H9 (cell line): ENCODE measurements around the gene RNPEPL1. TPM values are rescaled to one million over a fixed set of nuclear protein-coding genes. Genes with fewer than 3 reads are reported as not detected.
A peak's percentile ranks its signal among the peaks of the same experiment; 100 is the strongest.

Source experiments
- DNase-seq: peaks from one replicate; pipeline ENCODE4 v3.0.0-alpha.2; 2017
- H2AFZ ChIP-seq: one replicate; pipeline ENCODE4 v1.6.1; 2013; ENCODE audit warnings: mild to moderate bottlenecking, low read length, control low read depth, moderate library complexity
- H2AK5ac ChIP-seq: 2 replicates; pipeline ENCODE4 v1.6.1; 2013; ENCODE audit warnings: low read length, control low read depth, mixed read lengths; ENCODE audit not compliant: insufficient read length
- H2BK120ac ChIP-seq: one replicate; pipeline ENCODE4 v1.6.1; 2013; ENCODE audit warnings: low read depth, mild to moderate bottlenecking, low read length, control low read depth, inconsistent platforms; ENCODE audit not compliant: poor library complexity, severe bottlenecking
- H2BK12ac ChIP-seq: 2 replicates; pipeline ENCODE4 v1.6.1; 2013; ENCODE audit warnings: low read length, control low read depth, mixed read lengths, low read depth; ENCODE audit not compliant: insufficient read length
- H2BK15ac ChIP-seq: 2 replicates; pipeline ENCODE4 v1.6.1; 2013; ENCODE audit warnings: low read depth, low read length, control low read depth
- H2BK20ac ChIP-seq: one replicate; pipeline ENCODE4 v1.6.1; 2013; ENCODE audit warnings: low read depth, mild to moderate bottlenecking, low read length, control low read depth, inconsistent platforms; ENCODE audit not compliant: poor library complexity, severe bottlenecking
- H2BK5ac ChIP-seq: 2 replicates; pipeline ENCODE4 v1.6.1; 2013; ENCODE audit warnings: low read length, control low read depth, mixed read lengths; ENCODE audit not compliant: insufficient read length
- H3K14ac ChIP-seq: 2 replicates; pipeline ENCODE4 v1.6.1; 2013; ENCODE audit warnings: low read length, control low read depth; ENCODE audit not compliant: insufficient read depth
- H3K18ac ChIP-seq: 2 replicates; pipeline ENCODE4 v1.6.1; 2013; ENCODE audit warnings: low read depth, mild to moderate bottlenecking, mixed read lengths, low read length, control low read depth; ENCODE audit not compliant: insufficient read length
- H3K23ac ChIP-seq: 2 replicates; pipeline ENCODE4 v1.6.1; 2013; ENCODE audit warnings: low read length, control low read depth, mixed read lengths, low read depth; ENCODE audit not compliant: insufficient read length
- H3K23me2 ChIP-seq: 2 replicates; pipeline ENCODE4 v1.6.1; 2013; ENCODE audit warnings: low read depth, mild to moderate bottlenecking, mixed read lengths, low read length, control low read depth; ENCODE audit not compliant: insufficient read length, poor library complexity, severe bottlenecking
- H3K27ac ChIP-seq: 2 replicates; pipeline ENCODE4 v1.5.1; 2013; ENCODE audit warnings: low read length, control low read depth, mixed read lengths, low read depth; ENCODE audit not compliant: insufficient read length
- H3K27me3 ChIP-seq: 2 replicates; pipeline ENCODE4 v1.6.1; 2013; ENCODE audit warnings: low read length, control low read depth, inconsistent platforms; ENCODE audit not compliant: insufficient read depth
- H3K4ac ChIP-seq: 2 replicates; pipeline ENCODE4 v1.6.1; 2013; ENCODE audit warnings: low read depth, mild to moderate bottlenecking, control low read depth, inconsistent platforms, low read length, moderate library complexity
- H3K4me1 ChIP-seq: 2 replicates; pipeline ENCODE4 v1.6.1; 2013; ENCODE audit warnings: low read length, control low read depth, inconsistent platforms; ENCODE audit not compliant: insufficient read depth
- H3K4me2 ChIP-seq: 2 replicates; pipeline ENCODE4 v1.6.1; 2013; ENCODE audit warnings: low read length, control low read depth, mixed read lengths; ENCODE audit not compliant: insufficient read length, insufficient read depth
- H3K56ac ChIP-seq: 2 replicates; pipeline ENCODE4 v1.6.1; 2013; ENCODE audit warnings: low read depth, mild to moderate bottlenecking, mixed read lengths, low read length, control low read depth; ENCODE audit not compliant: insufficient read length
- H3K79me1 ChIP-seq: 2 replicates; pipeline ENCODE4 v1.6.1; 2013; ENCODE audit warnings: low read depth, mild to moderate bottlenecking, moderate library complexity, low read length, control low read depth, inconsistent platforms; ENCODE audit not compliant: insufficient read depth, poor library complexity, severe bottlenecking
- H3K79me2 ChIP-seq: 2 replicates; pipeline ENCODE4 v1.6.1; 2013; ENCODE audit warnings: low read length, control low read depth, inconsistent platforms; ENCODE audit not compliant: insufficient read depth
- H3K9ac ChIP-seq: 2 replicates; pipeline ENCODE4 v1.6.1; 2013; ENCODE audit warnings: low read length, control low read depth, mixed read lengths; ENCODE audit not compliant: insufficient read length; ENCODE audit errors: extremely low read depth
- H3K9me3 ChIP-seq: one replicate; pipeline ENCODE4 v1.6.1; 2013; ENCODE audit warnings: low read depth, low read length, inconsistent platforms; ENCODE audit not compliant: control insufficient read depth
- H3T11ph ChIP-seq: one replicate; pipeline ENCODE4 v1.6.1; 2013; ENCODE audit warnings: mild to moderate bottlenecking, low read length, control low read depth, inconsistent platforms
- H4K20me1 ChIP-seq: one replicate; pipeline ENCODE4 v1.6.1; 2013; ENCODE audit not compliant: control insufficient read depth, insufficient read length, insufficient read depth
- H4K5ac ChIP-seq: 2 replicates; pipeline ENCODE4 v1.6.1; 2013; ENCODE audit warnings: low read depth, mild to moderate bottlenecking, mixed read lengths, low read length, control low read depth; ENCODE audit not compliant: insufficient read length
- H4K8ac ChIP-seq: replicated peaks from 2 replicates; pipeline ENCODE4 v1.6.1; 2013; ENCODE audit warnings: low read length, control low read depth, mixed read lengths, low read depth; ENCODE audit not compliant: insufficient read length
- H4K91ac ChIP-seq: 2 replicates; pipeline ENCODE4 v1.6.1; 2013; ENCODE audit warnings: low read depth, mild to moderate bottlenecking, moderate library complexity, mixed read lengths, low read length, control low read depth; ENCODE audit not compliant: insufficient read length
- H3K27ac Mint-ChIP-seq, 3 experiments: 2 replicates in 2 of 3; 3 replicates in 1 of 3; pipeline ENCODE4 v1.8.0; 2020 to 2021; ENCODE audit warnings: mixed read lengths in 3 of 3, mild to moderate bottlenecking in 1 of 3, moderate library complexity in 1 of 3
- H3K27me3 Mint-ChIP-seq: 2 replicates; pipeline ENCODE4 v1.8.0; 2021; ENCODE audit warnings: low read depth, mild to moderate bottlenecking, moderate library complexity, mixed read lengths
- H3K36me3 Mint-ChIP-seq, 3 experiments: 2 replicates in 2 of 3; 3 replicates in 1 of 3; pipeline ENCODE4 v1.8.0; 2020 to 2021; ENCODE audit warnings: low read depth in 3 of 3, mixed read lengths in 3 of 3; ENCODE audit not compliant: insufficient read depth in 1 of 3
- H3K4me1 Mint-ChIP-seq, 2 experiments: 2 replicates each; pipeline ENCODE4 v1.8.0; 2020; ENCODE audit warnings: mixed read lengths in 2 of 2
- H3K4me3 Mint-ChIP-seq, 2 experiments: 2 replicates in 1 of 2; 3 replicates in 1 of 2; pipeline ENCODE4 v1.8.0; 2020 to 2021; ENCODE audit warnings: mild to moderate bottlenecking in 2 of 2, mixed read lengths in 2 of 2, moderate library complexity in 1 of 2
- H3K9me3 Mint-ChIP-seq, 2 experiments: 2 replicates in 1 of 2; 3 replicates in 1 of 2; pipeline ENCODE4 v1.8.0; 2020; ENCODE audit warnings: mild to moderate bottlenecking in 2 of 2, mixed read lengths in 2 of 2, moderate library complexity in 1 of 2
- CTCF ChIP-seq: fragments of 200-600 bp; sonication (generic); conservative IDR thresholded peaks from 3 replicates; pipeline ENCODE4 v1.8.0; 2021; ENCODE audit warnings: antibody characterized with exemption, mild to moderate bottlenecking
- WGBS: extraction: QIAGEN DNeasy Blood & Tissue Kit; methylation state at CpG from one replicate; pipeline ENCODE4 v1.1.7; 2013; ENCODE audit warnings: missing lambda C conversion rate, low lambda C conversion rate, mixed read lengths; ENCODE audit not compliant: insufficient read length; ENCODE audit errors: extremely low coverage; 5-methylcytosine and 5-hydroxymethylcytosine counted together
- total RNA-seq: library from RNA; stranded (reverse); gene quantifications from 2 replicates; pipeline ENCODE4 v1.2.1, GENCODE V29; 2021

The RNPEPL1 gene
- total RNA-seq, 1 experiment from 2014 or later, result 22.5 TPM

- Histone ChIP-seq H4K5ac (no peak overlapping the region), H3K27me3 (no peaks in the 10 kb centered on the region), H2BK20ac (no peak overlapping the region), H4K91ac (no peak overlapping the region), H3K79me1 (no peaks in the 10 kb centered on the region), H3K4ac (no peak overlapping the region), H3K4me2 (no peak overlapping the region), H3K4me1 (no peaks in the 10 kb centered on the region), H3K18ac (no peak overlapping the region), H3K9ac (no peak overlapping the region), H4K20me1 (no peaks in the 10 kb centered on the region), H2BK15ac (no peak overlapping the region), H3K27ac (no peak overlapping the region), H2BK120ac (no peak overlapping the region), H2AK5ac (no peak overlapping the region), H3T11ph (no peak overlapping the region), H3K79me2 (no peaks in the 10 kb centered on the region), H2BK5ac (no peak overlapping the region), H3K23ac (no peak overlapping the region), H3K56ac (no peak overlapping the region), H2BK12ac (no peak overlapping the region), H2AFZ (no peak overlapping the region), H3K14ac (no peak overlapping the region; the same call in 1 of the 2 replicates), H3K9me3 (no peaks in the 10 kb centered on the region), H4K8ac (no peak overlapping the region), H3K23me2 (no peaks in the 10 kb centered on the region)
- peaks cover 13 to 39% of the 10 kb centered on the region in 2 experiments for H3K9me3 Mint-ChIP-seq
- DNase-seq, result peak; percentile 22
- no peak for TF ChIP-seq CTCF
- no CpG with 5 or more reads among the region's 19 CpGs for WGBS
- peaks cover 2 to 12% (median 5%) of the 10 kb centered on the region in 3 experiments; a peak in 6 of 7 replicates for H3K36me3 Mint-ChIP-seq
- peaks cover 0 to 6% of the 10 kb centered on the region in 2 experiments; a peak in 1 of 4 replicates for H3K4me1 Mint-ChIP-seq
- no peak overlapping the region for H3K4me3 Mint-ChIP-seq
- H3K27ac Mint-ChIP-seq, result no peak overlapping the region
- H3K27me3 Mint-ChIP-seq, result peaks cover 7% of the 10 kb centered on the region
Observed at GRCh38 chr2:240619506-240620148, 51.3 kb downstream of the RNPEPL1 start.
